Fibroblast of skin of abdomen (primary cell): ENCODE results near the gene NLRP13. TPM values are rescaled to one million over a fixed set of nuclear protein-coding genes. Genes with fewer than 3 reads are reported as not detected.
"Not testable (repeated sequence)": the region's sequence is repeated elsewhere in the genome, so short reads cannot be mapped to it uniquely, and the experiment has no call there.

Experiments
- DNase-seq: peaks from one replicate; pipeline ENCODE4 v3.0.0-alpha.2; 2013
- polyA plus RNA-seq, 2 experiments: library from polyadenylated mRNA; unstranded; fragments of 120-200 nt; gene quantifications; one replicate each; pipeline ENCODE4 v1.2.1, GENCODE V29; 2013; ENCODE audit not compliant: insufficient read length in 2 of 2

Gene NLRP13
- polyA plus RNA-seq (2013, experiment 1 of 2; ENCODE audit: insufficient read length), result not detected
- not detected for polyA plus RNA-seq (2013, experiment 2 of 2; ENCODE audit: insufficient read length)

GRCh38 chr19:55931936-55932386 is at the start of gene NLRP13:
TSS of gene NLRP13 (minus strand) at chr19:55932336. CDS start at chr19:55932311, 25 bp downstream.
- DNase-seq, result no peak

- no peak for DNase-seq
Observed at GRCh38 chr19:55980415-55980814, 48.3 kb upstream of the NLRP13 start.

DNA sequence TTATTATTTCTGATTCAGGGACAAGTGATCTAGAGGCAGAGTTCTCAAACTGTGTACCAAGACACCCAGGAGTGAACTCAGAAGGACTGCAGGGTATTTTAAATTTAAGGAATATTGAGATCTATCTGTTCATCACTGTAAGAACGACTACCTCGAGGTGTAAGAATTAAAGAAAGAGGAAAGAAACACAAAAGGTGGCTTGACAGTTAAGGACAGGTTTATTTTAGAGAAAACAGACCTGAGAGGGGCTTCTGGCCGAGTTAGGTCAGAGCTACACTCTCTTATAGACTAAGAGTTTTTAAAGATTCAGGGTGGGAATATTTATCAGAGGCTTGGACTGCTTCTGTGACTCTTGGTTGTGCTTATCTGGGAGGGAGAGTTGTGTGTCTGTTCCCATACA is 41.8 kb upstream of the NLRP13 start:
- no peak for DNase-seq

DNA sequence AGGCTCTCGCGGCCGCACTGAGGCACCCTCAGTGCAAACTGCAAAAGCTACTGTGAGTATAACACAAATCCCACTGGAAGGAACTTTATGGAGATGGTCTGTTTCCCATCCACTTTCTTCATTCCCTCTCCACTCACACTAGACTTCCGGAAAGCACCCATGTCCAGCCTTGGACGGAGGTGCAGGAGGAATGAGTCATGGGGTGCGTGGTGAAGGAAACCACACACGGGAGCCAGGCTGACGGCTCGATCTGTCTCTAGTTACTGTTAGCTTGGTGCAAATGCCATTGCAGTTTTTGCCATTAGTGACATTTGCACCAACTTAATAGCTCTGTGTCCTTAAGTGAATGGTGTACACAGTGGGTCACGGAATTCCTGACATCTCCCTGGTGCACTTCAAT is 30.1 kb upstream of the NLRP13 start:
- no peak for DNase-seq

DNA sequence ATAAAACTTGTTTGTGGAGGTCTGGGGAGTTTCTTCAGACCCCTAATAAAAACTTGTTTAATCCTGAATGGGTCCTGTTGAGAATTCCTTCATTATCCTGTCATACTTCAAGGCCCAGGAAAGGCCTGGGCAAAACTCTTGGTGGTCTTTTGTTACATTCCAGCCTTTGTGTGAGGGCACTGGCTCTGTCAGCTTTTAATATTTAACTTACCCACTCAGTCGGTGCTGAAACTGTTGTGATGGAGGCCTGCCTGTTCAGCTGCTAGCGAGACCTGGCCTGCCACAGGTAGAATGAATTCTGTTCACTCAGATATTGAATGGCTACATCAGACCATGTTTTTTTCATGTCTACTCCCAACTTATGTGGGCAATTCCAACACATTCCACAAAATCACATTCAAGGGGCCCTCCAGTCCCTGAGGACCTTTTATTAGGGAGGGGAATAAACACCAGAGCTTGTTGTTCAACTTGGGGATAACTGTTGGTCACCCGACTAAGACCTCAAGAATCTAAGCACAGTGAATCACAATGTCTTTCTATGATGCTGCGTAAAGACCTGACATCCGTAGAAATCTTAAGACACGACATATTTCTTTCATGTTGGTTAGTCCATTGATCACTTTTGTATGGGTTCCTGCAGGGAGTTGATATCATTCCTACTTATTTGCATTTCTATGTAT is 28.0 kb upstream of the NLRP13 start:
- no peak for DNase-seq

DNA sequence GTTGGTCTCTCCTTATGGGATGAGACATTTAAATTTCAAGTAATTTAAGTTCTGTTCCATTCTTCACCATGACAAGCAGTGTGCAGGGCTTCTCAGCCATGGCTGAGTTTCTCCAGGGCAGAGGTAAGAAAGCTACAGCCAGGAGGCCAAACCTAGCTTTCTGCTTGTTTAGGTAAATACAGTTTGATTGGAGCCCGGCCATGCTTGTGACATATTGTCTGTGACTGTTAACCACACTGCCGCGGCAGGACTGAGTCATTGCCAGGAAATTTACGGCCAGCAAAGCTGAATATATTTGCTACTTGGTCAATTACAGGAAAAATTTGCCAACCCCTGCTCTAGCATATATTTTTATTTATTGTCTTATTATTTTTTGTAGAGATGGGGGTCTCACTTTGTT is 26.2 kb upstream of the NLRP13 start:
- DNase-seq, result no peak

- no peak for DNase-seq
Observed at GRCh38 chr19:55956431-55956830, 24.3 kb upstream of the NLRP13 start.

DNA sequence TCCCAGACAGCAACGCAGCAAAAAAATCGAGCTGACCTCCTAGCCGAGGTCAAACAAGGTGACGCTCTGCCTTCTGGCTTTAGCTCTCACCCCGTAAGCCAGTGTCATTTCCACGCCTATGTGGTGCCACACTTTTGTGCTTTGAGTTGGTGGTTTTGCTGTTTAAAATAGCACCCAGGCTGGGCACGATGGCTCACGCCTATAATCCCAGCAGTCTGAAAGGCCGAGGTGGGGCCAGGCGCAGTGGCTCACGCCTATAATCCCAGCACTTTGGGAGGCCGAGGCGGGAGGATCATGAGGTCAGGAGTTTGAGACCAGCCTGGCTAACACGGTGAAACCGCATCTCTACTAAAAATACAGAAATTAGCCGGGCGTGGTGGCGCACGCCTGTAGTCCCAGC is 18.4 kb upstream of the NLRP13 start:
- DNase-seq, result not testable (repeated sequence)

- no peak for DNase-seq
Observed at GRCh38 chr19:55947532-55947931, 15.4 kb upstream of the NLRP13 start, which contains the start of gene NLRP8. TSS of gene NLRP8 (plus strand) at chr19:55947832.

DNA sequence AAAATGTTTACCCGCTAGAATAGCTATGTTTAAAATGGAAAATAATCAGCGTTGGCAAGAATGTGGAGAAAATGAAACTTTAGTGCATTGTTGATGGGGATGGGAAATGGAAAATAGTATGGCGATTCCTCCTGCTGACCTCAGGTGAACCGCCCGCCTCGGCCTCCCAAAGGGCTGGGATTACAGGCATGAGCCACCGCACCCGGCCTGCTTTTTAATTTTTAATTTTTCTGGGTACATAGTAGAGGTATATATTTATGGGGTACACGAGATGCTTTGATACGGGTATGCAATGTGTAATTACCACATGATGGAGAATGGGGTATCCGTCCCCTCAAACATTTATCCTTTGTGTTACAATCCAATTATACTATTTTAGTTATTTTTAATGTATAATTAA is 8.2 kb upstream of the NLRP13 start:
- DNase-seq, result no peak

GRCh38 chr19:55939206-55939605 is 7.1 kb upstream of the NLRP13 start:
- DNase-seq, result no peak

- no peak for DNase-seq
Observed at GRCh38 chr19:55935206-55935605, 3.1 kb upstream of the NLRP13 start.

GRCh38 chr19:55930996-55931515 is 1.1 kb downstream of the NLRP13 start:
- DNase-seq, result no peak

DNA sequence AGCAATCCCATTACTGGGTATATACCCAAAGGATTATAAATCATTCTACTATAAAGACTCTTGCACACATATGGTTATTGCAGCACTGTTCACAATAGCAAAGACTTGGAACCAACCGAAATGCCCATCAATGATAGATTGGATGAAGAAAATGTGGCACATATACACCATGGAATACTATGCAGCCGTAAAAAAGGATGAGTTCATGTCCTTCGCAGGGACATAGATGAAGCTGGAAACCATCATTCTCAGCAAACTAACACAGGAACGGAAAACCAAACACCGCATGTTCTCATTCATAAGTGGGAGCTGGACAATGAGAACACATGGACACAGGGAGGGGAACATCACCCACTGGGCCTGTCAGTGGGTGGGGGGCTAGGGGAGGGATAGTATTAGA is 2.9 kb downstream of the NLRP13 start:
- not testable (repeated sequence) for DNase-seq

GRCh38 chr19:55927991-55928390 is 4.1 kb downstream of the NLRP13 start:
- DNase-seq, result no peak

- no peak for DNase-seq
Observed at GRCh38 chr19:55923556-55923955, 8.6 kb downstream of the NLRP13 start.

- DNase-seq, result no peak
Observed at GRCh38 chr19:55913643-55914268, 18.4 kb downstream of the NLRP13 start.

DNA sequence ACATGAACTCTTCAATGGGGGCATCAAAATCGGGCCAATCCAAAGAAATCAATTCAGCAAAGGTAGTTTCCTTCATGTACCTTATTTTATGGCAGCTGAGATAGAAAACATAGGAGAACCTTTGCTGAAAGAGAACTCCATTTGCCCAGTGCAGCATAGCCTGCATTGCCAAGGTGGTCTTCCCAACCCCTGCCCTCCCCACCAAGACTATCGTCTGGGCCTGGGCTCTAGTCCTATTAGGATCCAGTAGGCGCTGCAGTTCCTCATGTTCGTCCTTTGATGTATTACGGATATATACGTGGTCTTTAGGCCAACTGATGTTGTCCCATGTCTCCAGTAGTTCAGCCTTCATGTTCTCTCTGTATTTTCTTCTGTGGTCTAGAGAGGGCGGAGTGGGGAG is 19.2 kb downstream of the NLRP13 start:
- no peak for DNase-seq

- no peak for DNase-seq
Observed at GRCh38 chr19:55909801-55910200, 22.3 kb downstream of the NLRP13 start.

GRCh38 chr19:55907746-55908145 is 24.4 kb downstream of the NLRP13 start:
- DNase-seq, result no peak

DNA sequence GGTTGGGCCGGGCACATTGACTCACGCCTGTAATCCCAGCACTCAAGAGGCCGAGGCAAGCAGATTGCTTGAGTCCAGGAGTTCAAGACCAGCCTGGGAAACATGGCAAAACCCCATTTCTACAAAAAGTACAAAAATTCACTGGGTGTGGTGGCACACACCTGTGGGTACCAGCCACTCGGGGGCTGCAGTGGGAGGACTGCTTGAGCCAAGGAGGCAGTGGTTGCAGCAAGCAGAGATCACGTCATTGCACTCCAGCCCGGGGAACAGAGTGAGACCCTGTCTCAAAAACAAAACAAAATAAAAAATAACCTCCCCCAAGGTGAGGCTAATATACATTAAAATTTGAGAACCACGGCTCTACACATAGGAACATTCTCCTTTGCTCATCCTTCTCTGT is 24.9 kb downstream of the NLRP13 start:
- no peak for DNase-seq

- DNase-seq, result no peak
Observed at GRCh38 chr19:55902080-55902751, 29.9 kb downstream of the NLRP13 start.

DNA sequence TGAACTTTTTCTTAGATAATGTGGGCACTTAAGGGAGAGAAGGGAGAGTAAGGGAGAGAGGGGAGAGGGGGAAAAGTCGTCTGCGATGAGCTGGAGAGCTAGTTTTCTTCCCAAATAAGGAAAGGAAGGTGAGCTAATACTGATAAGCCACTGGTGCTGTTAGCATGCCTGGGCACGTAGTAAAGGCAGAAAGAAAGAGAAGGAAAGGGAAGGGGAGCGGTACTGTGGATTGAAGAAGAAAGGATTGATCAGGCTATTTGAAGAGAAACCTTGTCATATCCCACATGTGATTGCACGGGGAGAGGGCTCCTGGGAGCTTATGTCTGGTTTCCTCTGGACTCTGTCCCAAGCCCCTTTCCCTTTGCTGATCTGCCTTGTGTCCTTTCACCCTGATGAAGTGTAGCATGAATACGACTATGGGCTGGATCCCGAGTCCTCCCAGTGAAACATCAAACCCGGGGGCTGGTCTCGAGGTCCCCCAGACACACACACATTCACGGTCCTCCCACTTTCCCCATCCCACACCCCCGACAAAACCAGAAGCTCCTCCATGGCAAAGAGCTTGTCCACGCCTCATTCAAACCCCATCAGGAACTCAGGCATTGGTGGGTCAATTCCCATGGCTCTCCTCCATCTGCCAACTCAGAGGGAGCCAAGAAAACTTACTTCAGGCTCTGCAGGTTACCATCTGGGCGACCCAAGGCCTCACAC is 30.6 kb downstream of the NLRP13 start:
- no peak for DNase-seq
